ENCODE results near the gene DYNC2I2.

DNA sequence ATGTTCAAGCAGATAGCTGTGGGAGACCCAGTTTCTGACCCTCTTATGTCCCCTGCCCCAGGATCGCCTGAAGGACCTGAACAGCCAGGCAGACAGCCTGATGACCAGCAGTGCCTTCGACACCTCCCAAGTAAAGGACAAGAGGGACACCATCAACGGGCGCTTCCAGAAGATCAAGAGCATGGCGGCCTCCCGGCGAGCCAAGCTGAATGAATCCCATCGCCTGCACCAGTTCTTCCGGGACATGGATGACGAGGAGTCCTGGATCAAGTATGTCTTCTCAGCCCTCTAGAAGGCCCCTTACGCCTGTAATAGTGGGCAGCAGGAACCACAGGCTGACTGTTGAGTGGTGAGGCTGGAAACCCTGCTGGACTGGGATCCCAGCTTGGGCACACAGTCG, 41.1 kb downstream of the DYNC2I2 start:
- TF ChIP-seq, protein P1, sequence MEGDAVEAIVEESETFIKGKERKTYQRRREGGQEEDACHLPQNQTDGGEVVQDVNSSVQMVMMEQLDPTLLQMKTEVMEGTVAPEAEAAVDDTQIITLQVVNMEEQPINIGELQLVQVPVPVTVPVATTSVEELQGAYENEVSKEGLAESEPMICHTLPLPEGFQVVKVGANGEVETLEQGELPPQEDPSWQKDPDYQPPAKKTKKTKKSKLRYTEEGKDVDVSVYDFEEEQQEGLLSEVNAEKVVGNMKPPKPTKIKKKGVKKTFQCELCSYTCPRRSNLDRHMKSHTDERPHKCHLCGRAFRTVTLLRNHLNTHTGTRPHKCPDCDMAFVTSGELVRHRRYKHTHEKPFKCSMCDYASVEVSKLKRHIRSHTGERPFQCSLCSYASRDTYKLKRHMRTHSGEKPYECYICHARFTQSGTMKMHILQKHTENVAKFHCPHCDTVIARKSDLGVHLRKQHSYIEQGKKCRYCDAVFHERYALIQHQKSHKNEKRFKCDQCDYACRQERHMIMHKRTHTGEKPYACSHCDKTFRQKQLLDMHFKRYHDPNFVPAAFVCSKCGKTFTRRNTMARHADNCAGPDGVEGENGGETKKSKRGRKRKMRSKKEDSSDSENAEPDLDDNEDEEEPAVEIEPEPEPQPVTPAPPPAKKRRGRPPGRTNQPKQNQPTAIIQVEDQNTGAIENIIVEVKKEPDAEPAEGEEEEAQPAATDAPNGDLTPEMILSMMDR (IDR thresholded peaks at IDR 0.05): no peak
- TF ChIP-seq POLR2A (IDR thresholded peaks at IDR 0.05): no peak
- TF ChIP-seq EP300 (IDR thresholded peaks at IDR 0.05): no peak
- no peak for TF ChIP-seq POLR2AphosphoS5 (IDR thresholded peaks at IDR 0.05)

Measured in suprapubic skin (tissue), 4 donors.